Keratinocyte (primary cell): ENCODE results near the gene GCNT2. TPM values are rescaled to one million over a fixed set of nuclear protein-coding genes. Genes with fewer than 3 reads are reported as not detected.

Source experiments
- DNase-seq: peaks from one replicate; pipeline ENCODE4 v3.0.0-alpha.2; 2011; ENCODE audit warnings: low read depth, missing footprints, low spot score
- FAIRE-seq: peaks from 2 replicates; lab custom pipeline; 2011; peaks lifted over from hg19 to GRCh38; lab: Jason Lieb, UNC
- H2AFZ ChIP-seq: 2 replicates; pipeline ENCODE4 v1.6.0; 2012; ENCODE audit warnings: low read length, control low read depth, inconsistent platforms; ENCODE audit not compliant: control insufficient read depth
- H3K27ac ChIP-seq: 2 replicates; pipeline ENCODE4 v1.5.1; 2011; ENCODE audit warnings: low read length; ENCODE audit not compliant: control insufficient read depth, insufficient read depth
- H3K27me3 ChIP-seq: 3 replicates; pipeline ENCODE4 v1.6.0; 2011; ENCODE audit warnings: low read length; ENCODE audit not compliant: control insufficient read depth, insufficient read depth; ENCODE audit errors: extremely low read depth
- H3K36me3 ChIP-seq, 2 experiments: 2 replicates in 1 of 2; 3 replicates in 1 of 2; pipeline ENCODE4 v1.5.1; 2011; ENCODE audit warnings: low read length in 2 of 2, mild to moderate bottlenecking in 1 of 2; ENCODE audit not compliant: control insufficient read depth in 2 of 2, insufficient read depth in 2 of 2; ENCODE audit errors: extremely low read depth in 1 of 2
- H3K4me1 ChIP-seq: 3 replicates; pipeline ENCODE4 v1.5.1; 2011; ENCODE audit warnings: low read length; ENCODE audit not compliant: control insufficient read depth, insufficient read depth; ENCODE audit errors: extremely low read depth
- H3K4me2 ChIP-seq: 3 replicates; pipeline ENCODE4 v1.6.0; 2011; ENCODE audit warnings: low read depth, low read length; ENCODE audit not compliant: control insufficient read depth, insufficient read depth; ENCODE audit errors: extremely low read depth
- H3K4me3 ChIP-seq, 3 experiments: fragments of 200-600 bp in 1 of 3; sonication (generic) in 1 of 3; 2 replicates in 2 of 3; 3 replicates in 1 of 3; pipeline ENCODE4 v1.5.1; 2011 to 2016; ENCODE audit warnings: low read length in 3 of 3, mild to moderate bottlenecking in 3 of 3, control low read depth in 2 of 3, inconsistent platforms in 1 of 3, low read depth in 1 of 3, mixed read lengths in 1 of 3, mixed run types in 1 of 3, moderate library complexity in 1 of 3; ENCODE audit not compliant: control insufficient read depth in 2 of 3, insufficient read depth in 2 of 3; ENCODE audit errors: extremely low read depth in 1 of 3
- H3K79me2 ChIP-seq: 2 replicates; pipeline ENCODE4 v1.6.0; 2012; ENCODE audit warnings: low read length; ENCODE audit not compliant: control insufficient read depth, insufficient read depth
- H3K9ac ChIP-seq: 3 replicates; pipeline ENCODE4 v1.6.0; 2011; ENCODE audit warnings: low read length; ENCODE audit not compliant: control insufficient read depth, insufficient read depth; ENCODE audit errors: extremely low read depth
- H3K9me1 ChIP-seq: 3 replicates; pipeline ENCODE4 v1.6.0; 2011; ENCODE audit warnings: low read length; ENCODE audit not compliant: control insufficient read depth, insufficient read depth; ENCODE audit errors: extremely low read depth
- H3K9me3 ChIP-seq: 2 replicates; pipeline ENCODE4 v1.5.1; 2012; ENCODE audit warnings: low read depth, low read length; ENCODE audit not compliant: control insufficient read depth
- H4K20me1 ChIP-seq: 3 replicates; pipeline ENCODE4 v1.6.0; 2011; ENCODE audit warnings: low read length; ENCODE audit not compliant: control insufficient read depth, insufficient read depth; ENCODE audit errors: extremely low read depth
- EZH2 ChIP-seq: IDR thresholded peaks from one replicate; pipeline ENCODE4 v1.6.1; 2012; ENCODE audit warnings: inconsistent platforms, mild to moderate bottlenecking, low read length, moderate library complexity
- dilution Hi-C: fragments of 300-500 bp; cut with MboI; formaldehyde crosslinking; loops from one replicate; pipeline ENCODE4 v1.7.0; 2020; ENCODE audit warnings: low sequenced_read_pairs; ENCODE audit not compliant: extremely low pct_ligation_motif_present
- polyA plus RNA-seq, 5 experiments: library from polyadenylated mRNA; depleted of rRNA in 3 of 5; stranded (reverse) in 3 of 5; stranded (forward) in 1 of 5; unstranded in 1 of 5; fragments of >200 nt; gene quantifications; 1 replicate in 1 of 5; 2 replicates in 3 of 5; 3 replicates in 1 of 5; pipeline versions ENCODE4 v1.2.1 to v1.2.3, GENCODE V29; 2011 to 2012; ENCODE audit warnings: missing spikeins in 2 of 5, low read depth in 1 of 5, low replicate concordance in 1 of 5
- TF ChIP-seq, protein P1 (sequence below), 3 experiments: IDR thresholded peaks in 1 of 3; conservative IDR thresholded peaks in 1 of 3; optimal IDR thresholded peaks in 1 of 3; 2 replicates in 2 of 3; 3 replicates in 1 of 3; pipeline versions ENCODE3 to v1.5.1; 2011; ENCODE audit warnings: low read length in 3 of 3, mild to moderate bottlenecking in 3 of 3, moderate library complexity in 2 of 3, control low read depth in 1 of 3, inconsistent platforms in 1 of 3; ENCODE audit not compliant: insufficient read depth in 2 of 3; ENCODE audit errors: extremely low read depth in 1 of 3

GCNT2 gene
- polyA plus RNA-seq, 1 donor (not counting 4 experiments of a cell fraction or from before 2014, with no cell fraction given) = 7.3 TPM

DNA sequence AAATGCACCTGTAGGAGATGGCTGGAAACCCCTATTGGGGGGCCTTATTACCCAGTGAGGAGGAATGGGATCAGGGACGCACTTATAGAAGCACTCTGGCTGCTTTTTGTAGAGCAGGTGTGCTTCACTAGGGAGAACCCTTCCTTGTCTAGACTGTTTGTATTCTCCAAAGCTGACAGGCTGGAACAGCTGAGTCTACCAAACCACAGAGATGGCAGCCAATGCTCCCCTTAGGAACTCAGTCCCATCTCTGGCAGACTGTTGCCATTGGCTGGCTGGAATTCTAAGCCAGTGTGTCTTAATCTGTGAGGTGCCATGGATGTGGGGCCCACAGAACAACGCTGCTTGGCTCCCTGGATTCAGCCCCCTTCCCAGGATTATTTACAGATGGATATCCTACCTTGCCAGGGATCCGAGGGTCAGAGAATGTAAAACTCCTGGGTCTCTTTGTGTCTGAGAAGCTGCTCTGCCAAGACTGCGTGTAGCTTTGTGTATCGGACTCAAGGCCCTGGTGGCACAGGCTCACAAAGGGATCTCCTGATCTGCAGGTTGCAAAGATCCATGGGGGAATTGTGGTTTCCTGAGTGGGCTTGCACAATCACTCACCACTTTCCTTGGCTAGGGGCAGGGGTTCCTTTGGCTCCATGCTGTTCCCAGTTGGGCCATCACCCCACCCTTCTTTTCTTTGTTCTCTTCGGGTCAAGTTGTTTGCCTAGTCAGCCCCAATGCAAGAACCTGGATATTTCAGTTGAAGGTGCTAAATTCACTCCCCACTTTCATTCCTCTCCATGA lies 147.2 kb downstream of the GCNT2 start:
- no peak overlapping the region for H3K9ac ChIP-seq
- H3K4me1 ChIP-seq = no peaks in the 10 kb centered on the region
- H4K20me1 ChIP-seq = no peaks in the 10 kb centered on the region
- no peak overlapping the region for H3K27ac ChIP-seq
- no peak for FAIRE-seq
- peaks cover 9% of the 10 kb centered on the region for H3K27me3 ChIP-seq
- no peak overlapping the region for H3K4me3 ChIP-seq
- no peaks in the 10 kb centered on the region for H3K9me3 ChIP-seq
- H3K9me1 ChIP-seq = no peaks in the 10 kb centered on the region
- DNase-seq = no peak
- no peak overlapping the region for H2AFZ ChIP-seq
- TF ChIP-seq, protein P1, sequence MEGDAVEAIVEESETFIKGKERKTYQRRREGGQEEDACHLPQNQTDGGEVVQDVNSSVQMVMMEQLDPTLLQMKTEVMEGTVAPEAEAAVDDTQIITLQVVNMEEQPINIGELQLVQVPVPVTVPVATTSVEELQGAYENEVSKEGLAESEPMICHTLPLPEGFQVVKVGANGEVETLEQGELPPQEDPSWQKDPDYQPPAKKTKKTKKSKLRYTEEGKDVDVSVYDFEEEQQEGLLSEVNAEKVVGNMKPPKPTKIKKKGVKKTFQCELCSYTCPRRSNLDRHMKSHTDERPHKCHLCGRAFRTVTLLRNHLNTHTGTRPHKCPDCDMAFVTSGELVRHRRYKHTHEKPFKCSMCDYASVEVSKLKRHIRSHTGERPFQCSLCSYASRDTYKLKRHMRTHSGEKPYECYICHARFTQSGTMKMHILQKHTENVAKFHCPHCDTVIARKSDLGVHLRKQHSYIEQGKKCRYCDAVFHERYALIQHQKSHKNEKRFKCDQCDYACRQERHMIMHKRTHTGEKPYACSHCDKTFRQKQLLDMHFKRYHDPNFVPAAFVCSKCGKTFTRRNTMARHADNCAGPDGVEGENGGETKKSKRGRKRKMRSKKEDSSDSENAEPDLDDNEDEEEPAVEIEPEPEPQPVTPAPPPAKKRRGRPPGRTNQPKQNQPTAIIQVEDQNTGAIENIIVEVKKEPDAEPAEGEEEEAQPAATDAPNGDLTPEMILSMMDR (optimal IDR thresholded peaks at IDR 0.05 in 1 of 3, IDR thresholded peaks at IDR 0.05 in 1 of 3, conservative IDR thresholded peaks at IDR 0.05 in 1 of 3; ENCODE audit: extremely low read depth in 1 of 3, insufficient read depth in 2 of 3, low read length in 3 of 3) = no peak
- H3K36me3 ChIP-seq = no peaks in the 10 kb centered on the region
- H3K4me2 ChIP-seq = no peak overlapping the region
- dilution Hi-C loops = no loop called here
- H3K79me2 ChIP-seq = no peaks in the 10 kb centered on the region

DNA sequence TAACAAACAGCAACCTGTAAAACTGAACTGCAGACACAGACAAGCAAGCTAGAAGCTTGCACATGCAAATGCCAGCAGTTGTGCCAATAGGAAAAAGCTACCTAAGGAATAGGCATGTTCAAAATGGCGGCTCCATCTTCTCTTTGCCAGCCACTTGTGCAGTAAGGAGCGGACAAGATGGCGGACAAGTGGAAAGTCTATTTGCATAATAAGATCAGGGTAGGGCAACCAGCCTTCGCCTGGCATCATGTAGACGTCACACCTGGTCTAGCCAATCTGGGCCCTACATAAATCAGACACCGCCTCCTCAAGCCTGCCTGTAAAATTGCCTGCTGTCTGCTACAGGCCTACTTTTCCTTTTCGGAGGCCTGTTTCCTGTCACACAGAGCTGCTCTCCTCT lies 155.3 kb downstream of the GCNT2 start:
- Histone ChIP-seq H3K4me2 (no peak overlapping the region), H4K20me1 (no peaks in the 10 kb centered on the region), H3K4me1 (no peaks in the 10 kb centered on the region), H3K36me3 (no peaks in the 10 kb centered on the region), H3K9me1 (no peaks in the 10 kb centered on the region), H3K4me3 (no peak overlapping the region), H2AFZ (no peak overlapping the region), H3K27me3 (no peaks in the 10 kb centered on the region), H3K9ac (no peak overlapping the region), H3K27ac (no peak overlapping the region), H3K9me3 (no peaks in the 10 kb centered on the region), H3K79me2 (no peaks in the 10 kb centered on the region)
- no peak for DNase-seq
- no peak for FAIRE-seq
- TF ChIP-seq, protein P1 (optimal IDR thresholded peaks at IDR 0.05 in 1 of 3, IDR thresholded peaks at IDR 0.05 in 1 of 3, conservative IDR thresholded peaks at IDR 0.05 in 1 of 3; ENCODE audit: extremely low read depth in 1 of 3, insufficient read depth in 2 of 3, low read length in 3 of 3) = no peak
- no peak for TF ChIP-seq EZH2
- dilution Hi-C loops = no loop called here
